Tracheal epithelial cell (primary cell): ENCODE data around the gene LAMTOR4. TPM values are rescaled to one million over a fixed set of nuclear protein-coding genes. Genes with fewer than 3 reads are reported as not detected.

Source experiments
- total RNA-seq: library from RNA; depleted of rRNA; stranded (reverse); fragments of >200 nt; gene quantifications from 2 replicates; pipeline ENCODE4 v1.2.1, GENCODE V29; 2014

LAMTOR4 gene
- total RNA-seq = 55.4 and 59.5 TPM in 2 replicates

DNA sequence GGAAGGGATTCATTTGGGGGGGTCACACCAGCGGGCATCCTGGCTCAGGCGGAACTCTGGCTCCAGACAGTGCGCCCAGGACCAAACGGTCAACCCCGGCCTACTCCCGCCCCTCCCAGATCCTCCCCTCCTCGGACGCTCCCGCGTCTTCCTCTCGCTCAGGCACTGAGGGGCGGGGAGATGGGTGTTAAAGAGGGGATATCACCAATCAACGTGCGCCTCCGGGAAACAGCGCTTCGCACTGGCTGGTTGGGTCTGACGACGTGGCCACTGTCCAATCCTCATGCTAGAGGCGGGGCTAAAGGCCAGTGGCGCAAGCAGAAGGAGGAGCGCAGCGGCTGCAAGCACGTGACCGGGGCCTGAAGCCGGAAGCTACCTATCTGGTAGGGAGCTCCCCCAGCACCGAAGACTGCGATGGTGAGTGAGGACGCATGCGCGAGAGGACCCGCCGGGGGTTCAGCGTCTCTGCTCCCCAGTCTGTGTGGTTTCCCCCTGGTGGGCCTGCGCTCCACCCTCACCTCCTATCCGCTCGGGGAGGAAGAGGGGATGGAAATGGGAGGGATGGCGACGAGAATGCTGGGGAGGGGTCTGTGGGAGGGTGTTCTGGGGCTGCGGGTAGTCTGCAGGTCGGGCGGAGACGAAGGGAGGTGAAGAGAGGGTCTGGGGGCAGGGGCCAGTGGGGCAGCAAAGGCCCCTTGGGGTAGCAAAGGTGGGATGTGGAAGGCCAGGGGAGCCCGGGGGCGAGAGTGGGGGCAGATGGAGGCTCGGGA is at the start of gene LAMTOR4:
Gene LAMTOR4 (plus strand): TSS at position 360 of the 770 bp plus-strand sequence. CDS start 55 bp downstream, at position 415.

DNA sequence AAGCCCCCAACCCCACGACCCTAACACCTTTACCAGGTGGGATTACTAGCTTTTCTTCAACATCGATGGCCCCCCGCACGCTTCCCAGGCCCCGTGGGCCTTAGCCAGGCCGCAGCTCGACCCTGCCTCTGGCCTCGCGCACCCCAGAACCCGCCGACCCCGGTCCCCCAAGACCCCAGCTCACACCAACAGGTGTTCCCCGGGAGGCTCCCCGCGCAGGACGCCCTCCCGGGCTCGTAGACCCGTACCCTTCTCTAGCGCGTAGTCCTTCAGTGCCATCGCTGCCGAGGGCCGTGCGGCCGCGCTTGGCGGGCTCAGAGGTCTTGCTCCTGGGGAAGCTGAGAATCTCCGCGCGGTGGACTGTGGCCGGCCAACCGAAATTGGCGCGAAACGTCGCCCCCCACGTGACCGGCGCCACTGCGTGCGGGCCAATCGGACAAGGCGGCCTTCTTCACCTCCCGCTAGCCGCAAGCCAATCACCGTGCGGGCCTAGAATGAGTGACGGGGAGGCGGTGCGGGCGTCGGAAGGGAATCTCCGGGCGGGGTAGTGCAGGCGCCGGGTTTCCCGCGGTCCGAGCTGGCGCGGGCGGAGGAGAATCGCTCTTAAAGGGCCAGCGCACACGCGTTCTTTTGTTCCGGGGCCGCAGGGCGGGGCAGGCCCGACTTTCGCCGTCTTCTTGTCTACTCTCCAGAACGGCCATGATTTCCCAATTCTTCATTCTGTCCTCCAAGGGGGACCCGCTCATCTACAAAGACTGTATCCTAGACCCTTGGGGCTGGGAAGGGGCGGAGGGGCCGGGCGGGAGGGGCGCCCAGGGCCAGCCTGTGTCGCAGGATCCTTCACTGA is 47.5 kb upstream of the LAMTOR4 start, which contains the start of the genes AP4M1 and MCM7:
Gene AP4M1 (plus strand): TSS at position 628 of the 847 bp plus-strand sequence. CDS start 72 bp downstream, at position 700.
Gene MCM7 (minus strand): TSS at position 382 of the 847 bp plus-strand sequence. CDS start 103 bp downstream, at position 279.

DNA sequence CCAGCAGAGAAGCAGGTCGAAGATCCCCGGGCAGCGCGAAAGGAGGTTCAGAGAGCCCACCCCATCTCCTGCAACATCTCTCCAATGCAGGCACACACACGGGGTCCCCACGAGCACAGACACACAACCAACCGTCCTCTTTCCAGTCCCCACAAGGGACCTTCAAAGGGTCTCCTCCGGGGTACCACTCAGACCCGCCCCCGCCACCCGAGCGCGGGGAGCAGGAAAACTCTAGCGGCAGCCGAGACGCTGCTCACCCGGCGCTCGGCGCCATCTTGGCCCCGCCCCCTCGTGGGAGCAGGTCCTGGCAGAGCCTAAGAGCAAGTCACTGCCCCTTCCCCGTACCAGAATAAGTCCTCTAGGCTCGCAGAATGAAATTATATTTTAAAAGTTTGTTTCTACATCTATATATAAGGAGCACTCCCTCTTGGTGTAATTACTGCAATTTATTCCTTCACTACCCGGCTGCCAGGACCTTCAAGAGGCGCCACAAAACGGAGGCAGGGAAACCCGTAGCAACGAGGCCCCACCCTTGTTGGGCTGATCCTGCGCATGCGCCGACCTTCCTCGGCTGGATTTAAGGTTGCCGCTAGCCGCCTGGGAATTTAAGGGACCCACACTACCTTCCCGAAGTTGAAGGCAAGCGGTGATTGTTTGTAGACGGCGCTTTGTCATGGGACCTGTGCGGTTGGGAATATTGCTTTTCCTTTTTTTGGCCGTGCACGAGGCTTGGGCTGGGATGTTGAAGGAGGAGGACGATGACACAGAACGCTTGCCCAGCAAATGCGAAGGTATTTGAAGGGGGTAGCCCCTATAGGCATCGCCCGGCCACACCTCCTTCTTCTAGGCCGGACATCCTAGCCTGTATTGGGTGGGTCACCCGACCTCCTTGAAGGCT is 29.4 kb upstream of the LAMTOR4 start, which contains the start of the genes CNPY4 and TAF6:
Gene CNPY4 (plus strand): TSS at position 563 of the 898 bp plus-strand sequence. CDS start 111 bp downstream, at position 674.
Gene TAF6 (minus strand): TSS at position 287 of the 898 bp plus-strand sequence. CDS start 5,149 bp downstream, outside the sequence.

DNA sequence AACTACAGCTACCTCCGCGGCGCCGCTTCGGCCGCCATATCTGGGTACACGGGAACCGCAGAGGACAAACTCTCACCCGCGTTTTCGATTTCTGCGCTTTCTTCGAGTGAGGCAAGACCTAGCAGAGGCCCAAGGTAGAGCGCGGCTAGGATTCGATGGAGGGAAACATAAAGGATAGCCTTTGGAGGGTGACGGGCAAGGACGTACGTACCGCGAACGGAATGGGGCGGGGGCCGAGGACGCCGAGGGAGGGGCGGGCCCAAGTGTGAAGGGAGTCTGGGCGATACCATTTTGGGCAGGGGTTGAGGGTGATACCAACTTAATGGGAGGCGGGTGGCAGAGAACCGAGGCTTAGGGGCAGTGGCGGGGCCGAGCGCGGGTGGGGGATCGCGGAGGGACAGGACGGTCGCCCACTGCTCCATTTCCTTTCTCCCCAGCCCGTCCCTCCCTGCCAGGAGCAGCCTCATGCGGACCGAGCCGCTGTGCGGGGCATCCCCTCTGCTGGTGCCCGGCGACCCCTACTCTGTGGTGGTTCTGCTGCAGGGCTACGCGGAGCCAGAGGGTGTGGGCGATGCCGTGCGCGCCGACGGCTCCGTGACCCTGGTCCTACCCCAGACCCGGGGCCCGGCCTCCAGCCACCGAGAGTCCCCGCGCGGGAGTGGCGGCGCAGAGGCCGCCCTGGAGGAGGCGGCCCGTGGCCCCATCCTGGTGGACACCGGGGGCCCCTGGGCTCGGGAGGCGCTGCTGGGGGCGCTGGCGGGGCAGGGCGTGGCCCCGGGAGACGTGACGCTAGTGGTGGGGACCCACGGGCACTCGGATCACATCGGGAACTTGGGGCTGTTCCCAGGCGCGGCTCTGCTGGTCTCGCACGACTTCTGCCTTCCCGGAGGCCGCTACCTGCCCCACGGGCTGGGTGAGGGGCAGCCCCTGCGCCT is 21.5 kb upstream of the LAMTOR4 start, which contains the start of gene MBLAC1:
Gene MBLAC1 (plus strand): TSS at position 37 of the 935 bp plus-strand sequence. CDS start 429 bp downstream, at position 466.

DNA sequence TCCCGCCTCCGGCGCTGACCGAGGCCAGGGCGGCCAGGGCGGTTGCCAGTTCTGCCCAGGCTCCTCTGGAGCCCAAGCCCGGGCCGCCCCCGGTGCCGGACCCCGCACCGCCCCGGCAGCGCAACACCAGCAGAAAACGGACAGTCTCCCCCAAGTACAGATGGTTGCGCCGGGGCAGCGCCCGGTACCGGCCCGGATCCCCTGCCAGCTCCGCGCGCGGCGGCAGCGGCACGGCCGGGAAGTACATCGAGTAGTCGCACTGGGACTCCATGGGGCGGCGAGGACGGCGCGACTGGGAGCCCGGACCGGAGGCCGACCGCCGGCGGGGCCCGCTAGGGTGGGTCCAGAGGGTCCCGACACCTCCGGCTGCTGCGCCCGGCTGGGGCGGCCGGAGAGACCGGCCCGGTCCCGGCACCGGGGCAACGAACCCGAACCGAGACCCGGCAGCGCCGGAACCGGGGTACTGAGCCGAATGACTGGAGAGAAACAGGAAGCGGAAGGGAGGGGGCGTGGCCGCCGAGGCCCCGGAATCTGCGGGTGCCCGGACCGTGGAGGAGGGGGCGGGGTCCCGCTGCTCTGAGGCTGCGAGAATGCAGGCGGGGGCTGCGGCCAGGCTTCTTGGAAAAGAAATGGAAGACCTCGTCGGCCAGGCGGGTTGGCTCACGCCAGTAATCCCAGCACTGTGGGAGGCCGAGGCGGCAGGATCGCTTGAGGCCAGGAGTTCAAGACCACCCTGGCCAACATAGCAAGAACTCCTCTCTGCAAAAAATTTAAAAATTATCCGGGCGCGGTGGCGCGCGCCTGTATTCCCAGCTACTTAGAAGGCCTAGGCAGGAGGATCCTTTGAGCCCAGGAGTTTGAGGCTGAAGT is 9.7 kb downstream of the LAMTOR4 start, which contains the start of gene TRAPPC14:
Gene TRAPPC14 (minus strand): TSS at position 495 of the 870 bp plus-strand sequence. CDS start 224 bp downstream, at position 271.

DNA sequence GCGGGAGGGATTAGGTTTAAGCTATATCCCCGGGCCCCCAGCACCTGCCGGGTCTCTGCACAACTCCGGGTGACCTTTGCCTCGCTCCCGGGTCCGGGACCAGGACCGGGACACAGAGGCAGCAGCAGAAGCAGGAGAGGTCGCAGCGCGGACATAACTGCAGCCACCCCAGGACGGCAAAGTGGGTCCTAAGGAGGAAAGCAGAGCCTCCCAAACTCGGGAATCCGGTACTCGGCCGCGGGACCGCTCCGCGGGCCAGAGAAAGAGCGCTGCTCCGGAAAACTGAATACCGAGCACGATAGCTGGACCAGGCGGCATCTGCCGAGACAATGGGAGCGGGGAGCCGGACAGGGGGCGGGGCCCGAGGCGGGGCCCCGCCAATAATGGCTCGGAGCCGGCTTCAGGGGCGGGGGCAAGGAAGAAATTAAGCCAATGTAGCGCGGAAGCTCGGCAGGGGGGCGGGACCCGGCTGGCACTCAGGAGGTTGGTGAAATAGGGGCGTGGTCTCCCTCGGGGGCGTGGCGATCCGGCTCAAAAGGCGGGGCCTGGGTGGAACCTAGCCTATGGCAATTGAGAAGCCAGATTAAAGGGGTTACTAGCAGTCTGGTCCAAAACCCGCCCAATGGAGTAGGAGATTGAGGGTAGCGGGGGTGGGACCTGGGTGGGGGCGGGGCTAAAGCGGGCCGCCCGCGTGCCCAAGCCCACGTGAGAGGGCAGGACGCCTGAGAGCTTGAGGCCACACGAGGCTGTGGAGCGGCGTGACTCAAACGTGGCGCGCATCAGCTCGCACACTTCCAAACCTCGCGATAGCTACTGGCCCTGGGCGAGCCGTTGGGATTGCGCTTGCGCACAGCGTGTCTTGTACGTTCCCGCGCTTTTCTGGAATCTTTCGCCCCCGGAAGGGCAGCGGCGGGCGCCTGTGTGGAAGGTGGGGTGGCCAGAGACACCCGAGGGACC is 28.6 kb downstream of the LAMTOR4 start, which contains the start of the genes GPC2 and STAG3:
Gene GPC2 (minus strand): TSS at position 337 of the 957 bp plus-strand sequence. CDS start 182 bp downstream, at position 155.
Gene STAG3 (plus strand): TSS at position 874 of the 957 bp plus-strand sequence. CDS start 2,639 bp downstream, outside the sequence.

Other genes with a start within 250 kb of the LAMTOR4 start
- 21.4 and 40.1 TPM in 2 replicates for gene TRIM4, start 229.4 kb upstream of the LAMTOR4 start, total RNA-seq
- 0.24 and 0.64 TPM in 2 replicates for gene GJC3, start 219.3 kb upstream of the LAMTOR4 start, total RNA-seq
- 0.21 and 0.48 TPM in 2 replicates for gene AZGP1, start 172.9 kb upstream of the LAMTOR4 start, total RNA-seq
- gene ZKSCAN1, start 133.3 kb upstream of the LAMTOR4 start, total RNA-seq = 39.4 and 44.3 TPM in 2 replicates
- 7.7 and 10.9 TPM in 2 replicates for gene ZSCAN21, start 99.1 kb upstream of the LAMTOR4 start, total RNA-seq
- gene ZNF3, start 67.2 kb upstream of the LAMTOR4 start, total RNA-seq = 16.0 and 33.5 TPM in 2 replicates
- gene COPS6, start 59.9 kb upstream of the LAMTOR4 start, total RNA-seq = 35.7 and 53.5 TPM in 2 replicates
- 21.3 and 34.5 TPM in 2 replicates for gene MCM7, start 47.5 kb upstream of the LAMTOR4 start, total RNA-seq
- gene AP4M1, start 47.3 kb upstream of the LAMTOR4 start, total RNA-seq = 16.6 and 30.6 TPM in 2 replicates
- 25.8 and 34.3 TPM in 2 replicates for gene TAF6, start 29.6 kb upstream of the LAMTOR4 start, total RNA-seq
- 3.0 and 4.8 TPM in 2 replicates for gene CNPY4, start 29.3 kb upstream of the LAMTOR4 start, total RNA-seq
- gene MBLAC1, start 22.0 kb upstream of the LAMTOR4 start, total RNA-seq = 1.3 and 1.7 TPM in 2 replicates
- gene TRAPPC14, start 9.8 kb downstream of the LAMTOR4 start, total RNA-seq = 3.1 and 4.0 TPM in 2 replicates
- gene GAL3ST4, start 19.7 kb downstream of the LAMTOR4 start, total RNA-seq = 0.43 and 0.72 TPM in 2 replicates
- gene GPC2, start 28.5 kb downstream of the LAMTOR4 start, total RNA-seq = 2.2 and 3.0 TPM in 2 replicates
- gene STAG3, start 29.0 kb downstream of the LAMTOR4 start, total RNA-seq = 0.72 and 1.3 TPM in 2 replicates
- gene PVRIG, start 71.0 kb downstream of the LAMTOR4 start, total RNA-seq = not detected in 2 replicates
- gene SPDYE3, start 158.8 kb downstream of the LAMTOR4 start, total RNA-seq = not detected in 2 replicates
- gene PILRB, start 209.2 kb downstream of the LAMTOR4 start, total RNA-seq = 3.2 and 5.8 TPM in 2 replicates
- gene PILRA, start 224.6 kb downstream of the LAMTOR4 start, total RNA-seq = under 0.01 TPM in 1 of 2 replicates, not detected in the other